NCI-H345 treated with DMSO at 0.1 percent for 48 hours (cell line): ENCODE data around the gene DNAH17.

Experiments
- DNase-seq: peaks from one replicate; lab custom pipeline; 2025; ENCODE audit not compliant: unreplicated experiment; lab: John Stamatoyannopoulos, UW

DNAH17 gene

GRCh38 chr17:78575340-78575739 is 1.9 kb downstream of the DNAH17 start:
- no peak for DNase-seq

DNA sequence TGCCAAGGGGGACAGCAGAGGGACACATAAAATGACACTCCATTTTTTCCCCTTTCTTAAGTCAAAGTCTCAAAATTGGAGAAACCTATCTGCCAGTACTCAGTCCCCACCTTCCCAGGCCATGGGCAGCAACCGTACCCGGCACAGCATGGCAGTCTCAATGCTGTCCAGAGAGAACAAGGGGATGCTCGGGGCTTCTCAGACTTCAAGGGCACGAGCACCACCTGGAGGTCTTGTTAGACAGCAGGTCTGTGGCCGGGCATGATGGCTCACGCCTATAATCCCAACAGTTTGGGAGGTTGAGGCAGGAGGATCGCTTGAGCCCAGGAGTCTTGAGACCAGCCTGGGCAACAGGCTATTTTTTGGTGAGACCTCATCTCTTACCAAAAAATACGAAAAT is 3.2 kb downstream of the DNAH17 start:
- DNase-seq: no peak

- no peak for DNase-seq
These were observed 4.7 kb downstream of the DNAH17 start for GRCh38 chr17:78572239-78573205.

DNA sequence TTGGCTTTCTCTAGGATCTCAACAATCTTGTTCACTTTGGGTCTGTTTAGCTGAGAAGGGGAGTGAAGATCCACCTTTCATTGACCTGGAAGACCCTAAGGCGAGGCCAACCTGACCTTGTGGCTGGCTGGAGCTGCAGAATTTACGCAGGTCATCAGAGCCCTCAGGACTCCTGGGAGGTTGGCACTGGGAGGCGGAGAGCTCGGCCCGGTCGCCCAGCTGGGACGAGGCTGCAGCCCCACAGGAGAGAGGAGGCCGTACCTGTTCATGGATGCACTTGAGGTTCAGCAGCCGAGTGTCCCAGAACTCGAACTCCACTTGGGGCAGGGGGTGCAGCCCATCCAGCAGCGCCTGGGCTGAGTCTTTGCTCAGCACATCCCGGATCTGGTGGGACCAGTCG is 5.9 kb downstream of the DNAH17 start:
- DNase-seq: no peak

GRCh38 chr17:78568494-78569115 is 8.6 kb downstream of the DNAH17 start:
- DNase-seq: no peak

GRCh38 chr17:78567991-78568390 is 9.2 kb downstream of the DNAH17 start:
- DNase-seq: no peak

- DNase-seq: no peak
These were observed 10.2 kb downstream of the DNAH17 start for GRCh38 chr17:78566947-78567346.

- DNase-seq: no peak
These were observed 13.7 kb downstream of the DNAH17 start for GRCh38 chr17:78563189-78564145.

GRCh38 chr17:78562734-78563133 is 14.5 kb downstream of the DNAH17 start:
- no peak for DNase-seq

- no peak for DNase-seq
These were observed 16.0 kb downstream of the DNAH17 start for GRCh38 chr17:78561166-78561565.

GRCh38 chr17:78560731-78561130 is 16.5 kb downstream of the DNAH17 start:
- DNase-seq: no peak

DNA sequence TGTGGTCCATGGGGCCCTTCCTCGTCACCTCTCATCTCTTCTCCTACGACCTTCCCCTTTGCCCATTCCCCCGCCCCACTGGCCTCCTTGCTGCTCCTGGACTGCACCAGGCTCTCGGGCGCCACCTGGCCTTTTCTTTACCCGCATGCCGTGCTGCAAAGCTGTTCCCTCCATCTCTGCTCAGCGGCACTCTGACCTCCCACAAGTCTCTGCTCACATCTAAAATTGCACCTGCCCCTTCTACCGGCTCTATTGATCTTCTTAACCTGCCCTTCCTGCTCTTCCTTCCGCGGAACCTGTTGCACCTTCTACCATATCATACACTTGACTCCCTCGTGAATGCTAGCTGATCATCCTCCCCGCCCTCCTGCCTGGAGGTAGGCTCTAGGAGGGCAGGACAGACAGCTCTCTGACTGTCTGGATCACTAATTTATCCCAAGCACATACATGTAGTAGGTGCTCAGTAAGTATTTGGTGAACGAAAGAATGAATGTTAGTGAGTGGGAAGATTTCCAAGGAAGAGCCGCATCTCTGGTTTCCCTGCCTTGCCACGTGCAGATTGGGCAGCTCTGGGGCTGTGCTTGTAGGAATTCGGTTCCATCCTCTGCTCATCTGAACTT is 17.3 kb downstream of the DNAH17 start:
- DNase-seq: no peak

GRCh38 chr17:78558989-78559388 is 18.2 kb downstream of the DNAH17 start:
- DNase-seq: no peak

- DNase-seq: no peak
These were observed 18.9 kb downstream of the DNAH17 start for GRCh38 chr17:78558181-78558850.

DNA sequence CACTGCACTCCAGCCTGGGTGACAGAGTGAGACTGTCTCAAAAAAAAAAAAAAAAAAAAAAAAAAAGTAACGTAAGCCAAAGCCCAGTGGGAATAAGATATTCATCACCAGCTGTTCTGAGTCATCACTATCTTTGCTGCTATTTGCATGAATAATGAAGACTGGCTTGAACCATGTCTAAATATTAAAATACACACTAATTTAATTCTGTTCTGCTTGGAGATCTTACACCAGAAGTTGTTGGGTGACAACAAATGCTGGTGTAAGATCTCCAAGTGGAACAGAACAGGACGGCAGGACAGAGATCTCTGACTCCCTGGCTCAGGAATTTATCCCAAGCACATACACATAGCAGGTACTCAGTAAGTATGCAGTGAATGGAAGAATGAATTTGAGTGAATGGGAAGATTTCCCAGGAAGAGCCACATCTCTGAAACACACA is 19.6 kb downstream of the DNAH17 start:
- no peak for DNase-seq

DNA sequence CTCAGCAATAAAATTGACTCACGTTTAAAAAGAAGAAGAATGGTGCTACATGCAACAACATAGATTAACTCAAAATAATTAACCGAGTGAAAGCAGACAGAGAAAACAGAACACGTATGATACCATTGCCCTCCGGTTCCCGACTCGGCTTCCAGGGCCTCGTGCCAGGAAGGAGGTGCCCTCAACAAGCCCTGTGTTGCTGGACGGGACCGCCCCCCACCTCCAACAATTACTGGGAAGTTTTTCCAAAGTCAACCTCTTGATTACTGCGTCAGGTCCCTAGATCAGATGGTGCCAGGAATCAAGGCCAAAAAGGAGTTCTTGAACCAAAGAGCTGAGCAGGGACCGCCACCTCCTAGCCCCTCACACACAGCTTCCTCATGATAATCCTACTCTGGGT is 20.4 kb downstream of the DNAH17 start:
- no peak for DNase-seq

GRCh38 chr17:78555746-78556401 is 21.3 kb downstream of the DNAH17 start:
- no peak for DNase-seq

- DNase-seq: no peak
These were observed 26.7 kb downstream of the DNAH17 start for GRCh38 chr17:78550464-78550863.

DNA sequence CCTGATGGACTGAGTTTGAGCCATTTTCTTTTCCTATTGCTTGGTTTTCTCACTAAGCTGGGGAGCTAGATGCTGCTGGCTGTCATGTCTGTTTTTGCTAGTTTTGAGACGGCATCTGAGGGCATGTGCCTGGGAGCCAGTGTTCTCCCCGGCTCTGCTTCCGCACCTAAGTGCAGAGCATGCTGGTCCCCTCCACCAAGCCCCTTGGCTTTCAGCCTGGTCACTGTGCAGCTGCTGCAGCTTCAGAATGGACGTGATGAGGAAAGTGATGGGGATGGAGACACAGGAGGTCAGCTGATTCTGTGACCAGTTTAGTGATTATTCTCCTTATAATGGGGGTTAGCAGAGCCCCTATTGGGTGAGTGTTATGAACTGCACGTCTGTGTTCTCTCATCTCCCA is 28.5 kb downstream of the DNAH17 start:
- no peak for DNase-seq

DNA sequence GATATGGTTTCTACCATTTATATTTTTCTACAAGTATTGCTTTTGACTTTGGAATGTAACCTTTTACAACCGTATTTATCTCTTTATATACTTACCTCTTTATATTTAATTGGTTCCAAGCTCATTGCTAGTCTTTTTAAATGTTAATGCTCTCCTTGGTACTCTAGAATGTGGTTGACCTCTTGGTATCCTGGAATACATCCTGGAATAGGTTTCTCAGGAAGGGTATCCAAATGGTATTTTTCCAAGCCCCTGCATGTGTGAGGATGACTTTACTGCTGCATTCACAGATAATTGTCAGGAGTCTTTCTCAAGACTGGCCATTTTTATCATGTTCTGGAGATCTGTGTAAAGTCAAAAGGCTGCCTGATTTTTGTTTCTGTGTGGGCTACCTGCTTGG is 30.2 kb downstream of the DNAH17 start:
- no peak for DNase-seq
